Heart left ventricle (tissue), 16 donors: ENCODE data around the gene POLH. TPM values are rescaled to one million over a fixed set of nuclear protein-coding genes. Genes with fewer than 3 reads are reported as not detected.
A peak's percentile ranks its signal among the peaks of the same experiment; 100 is the strongest.
"Not testable (repeated sequence)": the region's sequence is repeated elsewhere in the genome, so short reads cannot be mapped to it uniquely, and the experiment has no call there.

ENCODE experiments used
- ATAC-seq, 4 donors: fragments of 200-7000 bp; cut with Tn5 transposase; one replicate each; pipeline ENCODE4 v1.9.1; 2020 to 2022; ENCODE audit warnings: moderate library complexity in 4 of 4, mild to moderate bottlenecking in 3 of 4, moderate number of reproducible peaks in 1 of 4
- DNase-seq, 5 donors: peaks; one replicate each; pipeline ENCODE4 v3.0.0-alpha.2; 2020
- H3K27ac ChIP-seq, 12 donors: fragments of 200-600 bp; sonication (generic) in 4 of 12; one replicate each; pipeline versions ENCODE4 v1.5.0 to v1.8.0; 2016 to 2022; ENCODE audit warnings: mild to moderate bottlenecking in 2 of 12
- H3K27me3 ChIP-seq, 9 donors: fragments of 200-600 bp; sonication (generic) in 2 of 9; one replicate each; pipeline versions ENCODE4 v1.5.1 to v1.8.0; 2016 to 2022; ENCODE audit warnings: mild to moderate bottlenecking in 3 of 9
- H3K36me3 ChIP-seq, 9 donors: fragments of 200-600 bp; sonication (generic) in 2 of 9; one replicate each; pipeline versions ENCODE4 v1.5.0 to v1.8.0; 2018 to 2022; ENCODE audit warnings: mild to moderate bottlenecking in 2 of 9
- H3K4me1 ChIP-seq, 12 donors: fragments of 200-600 bp; sonication (generic) in 4 of 12; one replicate each; pipeline versions ENCODE4 v1.5.0 to v1.8.0; 2016 to 2022; ENCODE audit warnings: mild to moderate bottlenecking in 3 of 12
- H3K4me3 ChIP-seq, 12 donors: fragments of 200-600 bp; sonication (generic) in 4 of 12; one replicate each; pipeline versions ENCODE4 v1.5.0 to v1.8.0; 2017 to 2022; ENCODE audit warnings: mild to moderate bottlenecking in 9 of 12, moderate library complexity in 4 of 12
- H3K9me3 ChIP-seq, 12 donors: fragments of 200-600 bp; sonication (generic) in 4 of 12; one replicate each; pipeline versions ENCODE4 v1.5.0 to v1.8.0; 2016 to 2022; ENCODE audit warnings: mild to moderate bottlenecking in 1 of 12
- CTCF ChIP-seq, 12 donors: fragments of 200-600 bp; sonication (generic) in 4 of 12; IDR thresholded peaks; one replicate each; pipeline versions ENCODE4 v1.5.0 to v1.8.0; 2018 to 2022; ENCODE audit warnings: antibody characterized with exemption in 12 of 12, mild to moderate bottlenecking in 5 of 12
- POLR2A ChIP-seq, 2 donors: fragments of 450-650 bp; IDR thresholded peaks; one replicate each; pipeline ENCODE4 v1.6.1; 2017; ENCODE audit warnings: antibody characterized with exemption in 2 of 2, mild to moderate bottlenecking in 2 of 2, moderate library complexity in 2 of 2
- WGBS, 4 donors: extraction: QIAGEN DNeasy Blood & Tissue Kit in 2 of 4; methylation state at CpG; one replicate each; pipeline versions ENCODE4 v1.1.5 to v1.1.7; 2013 to 2018; 5-methylcytosine and 5-hydroxymethylcytosine counted together
- intact Hi-C, 10 donors: fragments of 100-400 bp; cut with DNase I; formaldehyde crosslinking; loops; one replicate each; pipeline versions ENCODE4 v1.11.1 to v1.14.2; 2022
- long read RNA-seq, 3 donors: library from polyadenylated mRNA; unstranded; transcript quantifications; one replicate each; pipeline ENCODE4 v2.0.0, GENCODE V29; 2020 to 2021
- polyA plus RNA-seq, 2 donors: library from polyadenylated mRNA; stranded (reverse); fragments of 200-250 nt; gene quantifications; one replicate each; pipeline ENCODE4 v1.2.3, GENCODE V29; 2013
- total RNA-seq, 9 donors: library from RNA; depleted of rRNA in 2 of 9; stranded (reverse); fragments of >200 nt in 2 of 9; fragmentation: NEBNext Ultra II Directional in 3 of 9; extraction: Animal tissue kit (Norgen Biotek cat#: 25700) in 3 of 9; gene quantifications; one replicate each; pipeline versions ENCODE4 v1.1.0 to v1.2.4, GENCODE V29; 2016 to 2023
- donor health status: ischemic (EF 13 %, LVEDD 7.1; RV severe dilation, severe dysfunction).
- donor health status: healthy with polysubstance abuse.
- donor health status: DM: no; HTN: yes; CAD: no.
- donor health status: DM: no; HTN: no; CAD: no.
- donor health status: ischemic (EF 25% LVEDD 6.9; RV normal size, moderate dysfunction).
- donor health status: ischemic (EF 25% LVEDD 5.7; RV mildly dilated, moderate dysfunction).
- donor health status: healthy.
- donor health status: DM: yes; HTN: yes; CAD: no.
- donor health status: ischemic (EF 35%, LVEDD 5.7; RV mildly dilated, moderate dysfunction).
- donor health status: nonischemic (EF 11% LVEDD 7.7; RV severe dilation, severe dysfunction).
- donor health status: DM: yes; HTN: yes; CAD: no.
- donor health status: PGD.
- donor health status: ischemic (EF 29% LVEDD 5.4; RV normal size, mild dysfunction).
- donor health status: nonischemic (EF 23%, LVEDD 6.1; RV moderate dilation, normal function).

Gene POLH
- 10 to 100 TPM in 5 of 9 donors, 1 to 10 TPM in 4; 5.5 to 12.2 (median 10.1) TPM for total RNA-seq
- polyA plus RNA-seq = 1 to 10 TPM; 2.3 to 3.2 TPM
- long read RNA-seq, donor 1, partial matches to known transcripts = 0 of 1 reads
- long read RNA-seq, donor 1, other reads (novel, unspliced or antisense) = 0 of 1 reads
- long read RNA-seq, donor 2, transcript POLH-202 (11 exons, 3,540 nt) = major isoform, 7 of 9 reads
- long read RNA-seq, donor 2, partial matches to known transcripts = 1 of 9 reads
- long read RNA-seq, donor 2, other reads (novel, unspliced or antisense) = 1 of 9 reads
- long read RNA-seq, donor 3, partial matches to known transcripts = 2 of 4 reads
- long read RNA-seq, donor 3, other reads (novel, unspliced or antisense) = 0 of 4 reads

DNA sequence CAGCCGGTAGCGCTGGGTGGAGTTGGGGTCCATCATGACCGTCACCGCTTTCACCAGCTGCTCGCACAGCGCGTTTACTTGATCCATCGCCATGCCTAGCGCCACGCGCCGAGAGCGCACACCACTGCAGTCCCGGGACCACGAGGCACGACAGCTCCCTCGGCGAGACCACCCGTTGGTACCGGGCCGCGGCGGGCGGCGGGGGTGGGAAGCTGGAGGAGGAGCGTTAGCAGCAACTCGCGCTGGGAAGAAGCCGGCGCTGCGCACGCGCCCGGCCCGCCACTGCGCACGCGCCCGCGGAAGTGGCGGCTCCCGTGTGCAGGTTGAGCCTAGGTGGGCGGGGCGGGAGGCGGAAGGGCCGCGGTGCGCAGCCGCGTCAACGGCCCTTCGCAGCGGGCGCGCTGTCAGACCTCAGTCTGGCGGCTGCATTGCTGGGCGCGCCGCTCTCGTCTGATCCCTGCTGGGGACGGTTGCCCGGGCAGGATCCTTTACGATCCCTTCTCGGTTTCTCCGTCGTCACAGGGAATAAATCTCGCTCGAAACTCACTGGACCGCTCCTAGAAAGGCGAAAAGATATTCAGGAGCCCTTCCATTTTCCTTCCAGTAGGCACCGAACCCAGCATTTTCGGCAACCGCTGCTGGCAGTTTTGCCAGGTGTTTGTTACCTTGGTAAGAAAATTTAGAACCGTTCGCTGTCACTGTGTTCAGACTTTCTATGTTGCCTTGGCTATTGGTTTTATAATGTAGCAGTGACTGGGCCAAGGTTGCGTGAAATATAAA, at the start of gene POLH, which contains the start of gene XPO5:
TSS of gene POLH (plus strand) at position 414 of the 780 bp plus-strand sequence. CDS start 6,135 bp downstream, outside the sequence.
TSS of gene XPO5 (minus strand) at position 267 of the 780 bp plus-strand sequence. CDS start at position 93, 174 bp downstream.
- intact Hi-C loops = loop anchor here in 2 of 10 donors (5.0 kb wide), 1 partner anchor 59 kb away; the partner anchor contains the start of genes POLR1C (in 2 of the 2) and YIPF3 (in 2 of the 2)
- Histone ChIP-seq H3K27me3 (no peaks in the 10 kb centered on the region), H3K36me3 (peaks cover 0 to 25% (median 22%) of the 10 kb centered on the region in 9 donors), H3K27ac (peak within 1 kb of the TSS; percentile 21 to 87 (median 78)), H3K9me3 (no peaks in the 10 kb centered on the region), H3K4me3 (peak within 1 kb of the TSS; percentile 73 to 98 (median 94)), H3K4me1 (peaks cover 4 to 45% (median 30%) of the 10 kb centered on the region in 12 donors)
- WGBS, 4 donors = 0 to 1% (median 1%) methylated on average over 23 to 76 of the region's 76 CpGs
- ATAC-seq (peak; percentile 97 to 100 (median 99)), DNase-seq (peak; percentile 91 to 96 (median 94))
- peak in 1 of 2 donors; percentile 98 for TF ChIP-seq POLR2A (IDR thresholded peaks at IDR 0.05)
- TF ChIP-seq CTCF (IDR thresholded peaks at IDR 0.05) = peak in 6 of 12 donors; percentile 13 to 51 (median 23)

DNA sequence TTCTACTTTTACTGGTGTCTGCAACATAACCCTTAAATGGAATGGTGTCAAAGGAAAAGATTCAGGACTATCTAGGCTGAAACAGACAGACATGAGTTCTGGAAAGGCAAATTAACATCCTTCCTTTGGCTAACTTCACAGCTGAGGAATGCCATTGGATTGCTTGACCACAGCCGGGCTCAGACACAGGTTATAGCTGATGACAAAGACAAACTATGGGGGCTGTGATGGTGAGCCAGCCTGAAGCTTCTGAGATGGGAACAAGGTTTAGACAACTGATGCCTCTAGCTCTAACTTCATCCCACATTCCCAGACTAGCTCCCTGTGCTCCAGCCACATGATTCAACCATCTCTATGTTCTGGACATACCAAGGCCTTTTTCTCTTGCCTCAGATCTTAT, 43.8 kb upstream of the POLH start:
- Histone ChIP-seq H3K4me3 (no peak overlapping the region), H3K27me3 (no peaks in the 10 kb centered on the region), H3K27ac (no peak overlapping the region), H3K9me3 (no peaks in the 10 kb centered on the region), H3K36me3 (peaks cover 0 to 90% (median 79%) of the 10 kb centered on the region in 9 donors), H3K4me1 (no peaks in the 10 kb centered on the region)
- DNase-seq (no peak), ATAC-seq (no peak)
- intact Hi-C loops = no loop called here
- WGBS, 4 donors = 79 to 100% (median 85%) methylated on average over 1 of the region's 1 CpG
- TF ChIP-seq CTCF (IDR thresholded peaks at IDR 0.05) (no peak), POLR2A (IDR thresholded peaks at IDR 0.05) (no peak)

DNA sequence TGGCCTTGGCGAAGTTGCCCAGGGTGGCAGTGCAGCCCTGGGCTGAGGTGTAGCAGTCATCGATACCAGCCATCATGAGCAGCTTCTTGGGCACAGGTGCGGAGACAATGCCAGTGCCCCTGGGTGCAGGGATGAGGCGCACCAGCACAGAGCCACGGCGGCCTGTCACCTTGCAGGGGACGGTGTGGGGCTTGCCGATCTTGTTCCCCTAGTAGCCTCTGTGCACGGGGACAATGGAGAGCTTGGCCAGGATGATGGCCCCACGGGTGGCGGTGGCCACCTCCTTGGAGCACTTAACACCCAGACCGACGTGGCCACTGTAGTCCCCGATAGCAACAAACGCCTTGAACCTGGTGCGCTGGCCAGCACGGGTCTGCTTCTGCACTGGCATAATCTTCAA, 37.0 kb upstream of the POLH start:
- DNase-seq = not testable (repeated sequence)
- 96 to 100% (median 97%) methylated on average over 4 to 17 of the region's 17 CpGs for WGBS, 4 donors
- H3K36me3 ChIP-seq = peaks cover 0 to 84% (median 72%) of the 10 kb centered on the region in 9 donors

DNA sequence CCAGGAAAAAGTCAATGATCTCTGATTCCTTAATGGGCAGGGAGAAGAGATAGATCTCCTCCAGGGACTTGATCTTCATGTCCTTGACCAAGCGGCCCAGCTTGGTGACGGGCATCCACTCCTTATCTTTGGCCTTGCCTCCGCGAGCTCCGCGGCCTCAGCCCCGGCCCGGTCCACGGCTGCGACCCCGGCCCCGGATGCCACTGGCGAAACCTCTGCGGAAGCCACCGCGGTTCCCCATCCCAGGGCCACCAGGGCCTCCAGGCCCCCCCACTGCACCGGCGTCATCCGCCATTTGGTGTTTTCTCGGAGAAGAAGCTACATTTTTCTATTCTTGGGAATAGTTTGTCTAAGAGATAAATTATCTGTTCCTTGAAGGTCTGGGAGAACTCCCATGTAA, 36.6 kb upstream of the POLH start:
- H3K4me1 ChIP-seq, intact Hi-C loops, H3K9me3 ChIP-seq, H3K27ac ChIP-seq, H3K4me3 ChIP-seq, DNase-seq, H3K27me3 ChIP-seq, ATAC-seq: not testable (repeated sequence)
- 95 to 98% (median 97%) methylated on average over 20 of the region's 20 CpGs for whole genome bisulfite sequencing, 4 donors
- H3K36me3 ChIP-seq = peaks cover 0 to 88% (median 72%) of the 10 kb centered on the region in 9 donors

More for the DNA sequence above, 37.0 kb upstream of the POLH start:
- H3K4me1 ChIP-seq, H3K9me3 ChIP-seq, ATAC-seq, H3K27me3 ChIP-seq, H3K27ac ChIP-seq, intact Hi-C loops, H3K4me3 ChIP-seq: not testable (repeated sequence)

GRCh38 chr6:43540507-43540906, 35.5 kb upstream of the POLH start:
- H3K4me3 ChIP-seq = no peak overlapping the region
- H3K36me3 ChIP-seq = peaks cover 0 to 90% (median 72%) of the 10 kb centered on the region in 9 donors
- no peaks in the 10 kb centered on the region for H3K27me3 ChIP-seq
- WGBS, 4 donors = 94 to 99% (median 98%) methylated on average over 5 of the region's 5 CpGs
- TF ChIP-seq CTCF (IDR thresholded peaks at IDR 0.05) (no peak), POLR2A (IDR thresholded peaks at IDR 0.05) (no peak)
- no peaks in the 10 kb centered on the region for H3K4me1 ChIP-seq
- DNase-seq (no peak), ATAC-seq (no peak)
- H3K9me3 ChIP-seq = no peaks in the 10 kb centered on the region
- no peak overlapping the region for H3K27ac ChIP-seq
- intact Hi-C loops = no loop called here
